Upper lobe of right lung (tissue), 1 donor: ENCODE results near the gene GMPPB. TPM values are rescaled to one million over a fixed set of nuclear protein-coding genes. Genes with fewer than 3 reads are reported as not detected.
A peak's percentile ranks its signal among the peaks of the same experiment; 100 is the strongest.

Source experiments
- ATAC-seq: fragments of 200-7000 bp; cut with Tn5 transposase; one replicate; pipeline ENCODE4 v1.9.1; 2020; ENCODE audit warnings: mild to moderate bottlenecking, moderate library complexity
- DNase-seq: peaks from one replicate; pipeline ENCODE4 v3.0.0-alpha.2; 2020
- H3K27ac ChIP-seq: fragments of 200-600 bp; one replicate; pipeline ENCODE4 v1.8.0; 2022
- H3K27me3 ChIP-seq: fragments of 200-600 bp; one replicate; pipeline ENCODE4 v1.8.0; 2022; ENCODE audit warnings: mild to moderate bottlenecking
- H3K36me3 ChIP-seq: fragments of 200-600 bp; one replicate; pipeline ENCODE4 v1.8.0; 2022
- H3K4me1 ChIP-seq: fragments of 200-600 bp; one replicate; pipeline ENCODE4 v1.8.0; 2022
- H3K4me3 ChIP-seq: fragments of 200-600 bp; one replicate; pipeline ENCODE4 v1.8.0; 2022; ENCODE audit warnings: mild to moderate bottlenecking
- H3K9me3 ChIP-seq: fragments of 200-600 bp; one replicate; pipeline ENCODE4 v1.8.0; 2022
- CTCF ChIP-seq: fragments of 200-600 bp; IDR thresholded peaks from one replicate; pipeline ENCODE4 v1.8.0; 2022; ENCODE audit warnings: antibody characterized with exemption
- intact Hi-C: fragments of 100-400 bp; cut with DNase I; formaldehyde crosslinking; loops from one replicate; pipeline ENCODE4 v1.11.0; 2022
- total RNA-seq: library from RNA; stranded (reverse); fragmentation: NEBNext Ultra II Directional; extraction: Animal tissue kit (Norgen Biotek cat#: 25700); gene quantifications from one replicate; pipeline ENCODE4 v1.2.1, GENCODE V29; 2021
- donor health status: DM: no; HTN: yes; CAD: no; lungs with severe emphysema.

GMPPB gene
- total RNA-seq, 1 donor from 2014 or later: 34.8 TPM

GRCh38 chr3:49715611-49716121 lies 8.1 kb downstream of the GMPPB start:
- Histone ChIP-seq H3K27ac (no peak overlapping the region), H3K4me1 (peaks cover 9% of the 10 kb centered on the region), H3K4me3 (no peak overlapping the region), H3K27me3 (no peaks in the 10 kb centered on the region), H3K36me3 (peaks cover 21% of the 10 kb centered on the region), H3K9me3 (no peaks in the 10 kb centered on the region)
- intact Hi-C loops: no loop called here
- DNase-seq: peak; percentile 53
- no peak for ATAC-seq
- no peak for TF ChIP-seq CTCF

- no peak overlapping the region for H3K27ac ChIP-seq
- ATAC-seq: no peak
- intact Hi-C loops: no loop called here
- peaks cover 9% of the 10 kb centered on the region for H3K4me1 ChIP-seq
- H3K27me3 ChIP-seq: no peaks in the 10 kb centered on the region
- peak; percentile 61 for DNase-seq
- H3K4me3 ChIP-seq: no peak overlapping the region
- H3K36me3 ChIP-seq: peaks cover 21% of the 10 kb centered on the region
- no peaks in the 10 kb centered on the region for H3K9me3 ChIP-seq
- no peak for TF ChIP-seq CTCF
Observed at GRCh38 chr3:49714728-49715550, 8.8 kb downstream of the GMPPB start.

- Histone ChIP-seq H3K27ac (no peak overlapping the region), H3K4me1 (peaks cover 2% of the 10 kb centered on the region), H3K27me3 (no peaks in the 10 kb centered on the region), H3K4me3 (no peak overlapping the region), H3K9me3 (no peaks in the 10 kb centered on the region), H3K36me3 (peaks cover 21% of the 10 kb centered on the region)
- ATAC-seq (no peak), DNase-seq (peak; percentile 65)
- intact Hi-C loops: no loop called here
- no peak for TF ChIP-seq CTCF
Observed at GRCh38 chr3:49713336-49714105, 10.2 kb downstream of the GMPPB start.

- H3K4me3 ChIP-seq: no peak overlapping the region
- no peaks in the 10 kb centered on the region for H3K4me1 ChIP-seq
- peaks cover 21% of the 10 kb centered on the region for H3K36me3 ChIP-seq
- no peak overlapping the region for H3K27ac ChIP-seq
- intact Hi-C loops: no loop called here
- DNase-seq (no peak), ATAC-seq (no peak)
- no peak for TF ChIP-seq CTCF
- no peaks in the 10 kb centered on the region for H3K9me3 ChIP-seq
- no peaks in the 10 kb centered on the region for H3K27me3 ChIP-seq
Observed at GRCh38 chr3:49712631-49713317, 11.0 kb downstream of the GMPPB start.

GRCh38 chr3:49712166-49712565 lies 11.6 kb downstream of the GMPPB start:
- Histone ChIP-seq H3K27ac (no peak overlapping the region), H3K4me1 (no peaks in the 10 kb centered on the region), H3K27me3 (no peaks in the 10 kb centered on the region), H3K4me3 (no peak overlapping the region), H3K36me3 (peaks cover 21% of the 10 kb centered on the region), H3K9me3 (no peaks in the 10 kb centered on the region)
- no peak for TF ChIP-seq CTCF
- intact Hi-C loops: no loop called here
- DNase-seq (no peak), ATAC-seq (no peak)
